Measurements from ENCODE around the gene KCNH1. TPM values are rescaled to one million over a fixed set of nuclear protein-coding genes. Genes with fewer than 3 reads are reported as not detected.

KCNH1 gene
- total and polyA plus RNA-seq, 10 of the 15 experiments (the other 5 are each of a cell fraction or from before 2014, with no cell fraction given) = 0.02 to 0.04 (median 0.04) TPM; not detected in 7

GRCh38 chr1:211127166-211127565, 6.8 kb downstream of the KCNH1 start:
- no peak for ATAC-seq
- no peak overlapping the region for H3K27ac ChIP-seq (ENCODE audit: control insufficient read depth, insufficient read depth)
- WGBS (ENCODE audit: insufficient coverage, insufficient replicate concordance, low lambda C conversion rate, missing lambda C conversion rate) = 61% methylated on average over 4 of the region's 4 CpGs
- H3K9ac ChIP-seq (ENCODE audit: control insufficient read depth, insufficient read depth, low read length) = no peak overlapping the region
- ChIA-PET SMC1A (ENCODE audit: uncharacterized antibody, unreplicated experiment) (interaction anchor here (0.7 to 1.7 kb wide), 2 partner anchors 545 to 965 kb away, joined by 3 to 4 read pairs; no protein-coding TSS in a partner anchor), CTCF (interaction anchor here (0.6 to 0.7 kb wide), 3 partner anchors 11 to 1265 kb away, joined by 3 read pairs; no protein-coding TSS in a partner anchor), POLR2A (no interaction called here), RAD21 (ENCODE audit: unreplicated experiment) (interaction anchor here (0.6 kb wide), 1 partner anchor 181 kb away, joined by 4 read pairs; no protein-coding TSS in a partner anchor)
- no peaks in the 10 kb centered on the region for H4K20me1 ChIP-seq (ENCODE audit: control insufficient read depth, insufficient read depth)
- intact Hi-C loops (cut with micrococcal nuclease; ENCODE audit: unreplicated experiment) = no loop called here
- no peaks in the 10 kb centered on the region; a peak in 1 of 4 replicates for H3K27me3 ChIP-seq (replicated peaks in 1 of 2; ENCODE audit: control insufficient read depth in 2 of 2, insufficient read depth in 2 of 2, low read length in 1 of 2)
- H3K4me1 ChIP-seq (ENCODE audit: control insufficient read depth, insufficient read depth, low read length) = no peaks in the 10 kb centered on the region
- H3K36me3 ChIP-seq (ENCODE audit: control insufficient read depth in 2 of 2, insufficient read depth in 2 of 2, low read length in 1 of 2) = no peaks in the 10 kb centered on the region
- BruUV-seq (replicated peaks) = no TSS peak
- TF ChIP-seq JUNB (IDR thresholded peaks at IDR 0.05) = no peak
- no peak for TF ChIP-seq ETV6 (conservative IDR thresholded peaks at IDR 0.05 in 1 of 2, IDR thresholded peaks at IDR 0.05 in 1 of 2; ENCODE audit: borderline replicate concordance in 1 of 2, low read depth in 1 of 2)
- no peak for TF ChIP-seq FOXM1 (IDR thresholded peaks at IDR 0.05; ENCODE audit: low read depth, low read length)
- no peak for TF ChIP-seq SMARCA5 (IDR thresholded peaks at IDR 0.05)
- TF ChIP-seq FOXK2 (IDR thresholded peaks at IDR 0.05) = no peak
- TF ChIP-seq PAX8 (IDR thresholded peaks at IDR 0.05) = no peak
- no peak for TF ChIP-seq ZBTB11 (CRISPR knock-in tag; IDR thresholded peaks at IDR 0.05)
- no peak for TF ChIP-seq PKNOX1 (IDR thresholded peaks at IDR 0.05)
- TF ChIP-seq ESRRA (IDR thresholded peaks at IDR 0.05; ENCODE audit: low read length) = no peak
- TF ChIP-seq PBX3 (IDR thresholded peaks at IDR 0.05; ENCODE audit: insufficient replicate concordance, low read depth, low read length) = no peak
- no peak for TF ChIP-seq PAX5 (IDR thresholded peaks at IDR 0.05; ENCODE audit: borderline replicate concordance, low read depth, low read length)
- no peak for TF ChIP-seq EGR1 (IDR thresholded peaks at IDR 0.05; ENCODE audit: borderline replicate concordance in 1 of 2, low read depth in 2 of 2, low read length in 2 of 2)
- no peak for TF ChIP-seq ZNF274 (IDR thresholded peaks at IDR 0.05; ENCODE audit: insufficient read depth, insufficient read length)
- TF ChIP-seq IKZF1 (conservative IDR thresholded peaks at IDR 0.05) = no peak
- H3K4me3 ChIP-seq = no peak overlapping the region
- in situ Hi-C loops (cut with MboI) = no loop called here
- no peak overlapping the region for H2AFZ ChIP-seq (ENCODE audit: control insufficient read depth, low read depth, low read length)
- no peak overlapping the region for H3K4me2 ChIP-seq (ENCODE audit: control insufficient read depth, insufficient read depth)
- no peaks in the 10 kb centered on the region for H3K9me3 ChIP-seq (replicated peaks; ENCODE audit: control insufficient read depth, insufficient read depth, low read length)
- FAIRE-seq = no peak
- no peak for DNase-seq (ENCODE audit: low read depth, low spot score)
- H3K79me2 ChIP-seq (ENCODE audit: control insufficient read depth, insufficient read depth, low read length) = no peaks in the 10 kb centered on the region

Measured in GM12878 (cell line).